Muscle of leg (tissue), 11 donors: Measurements from ENCODE around the gene GLT6D1. TPM values are rescaled to one million over a fixed set of nuclear protein-coding genes. Genes with fewer than 3 reads are reported as not detected.
"Not testable (repeated sequence)": the region's sequence is repeated elsewhere in the genome, so short reads cannot be mapped to it uniquely, and the experiment has no call there.

Experiments used
- DNase-seq: peaks from one replicate; pipeline ENCODE4 v3.0.0; 2013
- H3K27ac ChIP-seq: one replicate; pipeline ENCODE4 v1.5.1; 2013; ENCODE audit warnings: mild to moderate bottlenecking, low read length, control low read depth
- H3K27me3 ChIP-seq: one replicate; pipeline ENCODE4 v1.6.1; 2013; ENCODE audit warnings: low read length; ENCODE audit not compliant: control insufficient read depth, insufficient read depth
- H3K36me3 ChIP-seq: one replicate; pipeline ENCODE4 v1.6.1; 2013; ENCODE audit warnings: low read length; ENCODE audit not compliant: control insufficient read depth, insufficient read depth
- H3K4me1 ChIP-seq: one replicate; pipeline ENCODE4 v1.6.1; 2013; ENCODE audit warnings: low read length; ENCODE audit not compliant: control insufficient read depth, insufficient read depth
- H3K4me3 ChIP-seq: one replicate; pipeline ENCODE4 v1.5.1; 2013; ENCODE audit warnings: low read length, control low read depth
- H3K9me3 ChIP-seq: replicated peaks from 2 replicates; pipeline ENCODE4 v1.6.1; 2013; ENCODE audit warnings: low read depth, low read length; ENCODE audit not compliant: control insufficient read depth
- WGBS: methylation state at CpG from one replicate; pipeline ENCODE4 v1.1.5; 2013; ENCODE audit warnings: missing lambda C conversion rate; ENCODE audit not compliant: insufficient coverage; 5-methylcytosine and 5-hydroxymethylcytosine counted together
- polyA plus RNA-seq, 8 donors: library from polyadenylated mRNA; unstranded; fragments of 120-200 nt; gene quantifications; one replicate each; pipeline versions ENCODE4 v1.2.1 to v1.2.3, GENCODE V29; 2013; ENCODE audit warnings: inconsistent platforms in 1 of 8, low replicate concordance in 1 of 8; ENCODE audit not compliant: insufficient read length in 8 of 8, insufficient read depth in 1 of 8
- total RNA-seq: library from RNA; stranded (reverse); fragments of 120-200 nt; gene quantifications from one replicate; pipeline ENCODE4 v1.2.4, GENCODE V29; 2013

Gene GLT6D1
- total and polyA plus RNA-seq, 9 donors, result not detected

DNA sequence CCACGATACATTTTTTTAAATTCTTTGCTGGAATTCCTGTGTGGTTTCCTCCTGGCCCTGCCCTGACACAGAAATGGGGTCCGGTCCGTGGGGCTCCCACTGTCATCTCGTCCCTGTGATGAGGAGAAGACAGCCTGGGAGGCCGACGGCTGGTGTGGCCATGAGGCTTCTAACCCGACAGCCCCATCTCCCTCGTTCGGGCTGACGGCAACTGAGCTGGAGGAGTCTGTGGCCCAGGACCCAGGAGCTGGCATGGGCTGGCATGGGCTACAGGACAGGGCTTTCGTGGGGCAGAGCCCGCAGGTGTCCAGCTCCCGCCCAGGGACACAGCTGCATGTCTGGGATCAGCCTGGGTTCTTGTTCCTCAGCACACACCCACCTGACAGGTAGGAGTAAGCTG lies 37.6 kb upstream of the GLT6D1 start:
- Histone ChIP-seq H3K36me3 (no peaks in the 10 kb centered on the region), H3K27ac (no peak overlapping the region), H3K4me1 (no peaks in the 10 kb centered on the region), H3K27me3 (peaks cover 8% of the 10 kb centered on the region), H3K9me3 (no peaks in the 10 kb centered on the region), H3K4me3 (no peak overlapping the region)
- 85% methylated on average over 8 of the region's 13 CpGs for WGBS
- DNase-seq, result no peak

DNA sequence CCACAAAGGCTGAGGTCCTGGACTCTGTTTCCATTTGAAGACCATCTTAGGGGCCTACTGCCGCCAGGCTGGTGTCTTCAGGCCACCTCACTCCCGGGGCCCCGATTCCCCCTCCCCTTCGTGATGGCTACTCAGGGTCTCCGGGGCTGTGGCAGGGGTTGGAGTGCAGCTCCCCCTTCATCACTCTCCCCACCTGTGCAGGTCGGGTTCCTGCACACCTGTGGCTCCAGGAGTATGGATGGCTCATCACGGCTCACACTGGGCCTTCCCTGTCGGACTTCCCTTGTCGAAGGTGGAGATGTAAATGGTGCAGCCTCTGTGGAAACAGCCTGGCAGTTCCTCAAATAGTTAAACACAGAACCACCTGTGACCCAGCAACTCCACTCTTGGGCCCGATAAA lies 35.6 kb upstream of the GLT6D1 start:
- 70% methylated on average over 3 of the region's 10 CpGs for WGBS
- no peaks in the 10 kb centered on the region for H3K9me3 ChIP-seq
- H3K4me1 ChIP-seq, result no peaks in the 10 kb centered on the region
- H3K4me3 ChIP-seq, result no peak overlapping the region
- no peaks in the 10 kb centered on the region for H3K36me3 ChIP-seq
- DNase-seq, result no peak
- H3K27me3 ChIP-seq, result peaks cover 6% of the 10 kb centered on the region
- no peak overlapping the region for H3K27ac ChIP-seq

DNA sequence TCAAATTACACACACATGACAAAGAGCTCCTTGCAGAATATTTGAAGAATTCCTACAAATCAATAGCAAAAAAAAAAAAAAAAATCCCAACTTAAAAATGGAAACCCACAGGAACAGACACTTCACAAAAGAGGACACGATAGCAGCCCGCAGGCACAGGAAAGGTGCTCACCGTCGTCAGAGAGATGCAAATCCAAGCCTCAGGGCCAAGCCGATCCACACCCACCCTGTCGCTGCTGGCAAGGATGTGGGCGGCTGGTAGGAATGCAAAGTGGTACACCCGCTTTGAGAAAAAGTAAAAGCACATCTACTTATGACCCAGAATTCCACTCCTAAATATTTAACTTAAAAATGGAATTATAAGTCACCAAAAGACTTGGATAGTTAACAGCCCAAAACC lies 34.6 kb upstream of the GLT6D1 start:
- DNase-seq, result no peak
- H3K4me1 ChIP-seq, result no peaks in the 10 kb centered on the region
- H3K36me3 ChIP-seq, result no peaks in the 10 kb centered on the region
- H3K4me3 ChIP-seq, result no peak overlapping the region
- WGBS, result 80% methylated on average over 6 of the region's 8 CpGs
- H3K9me3 ChIP-seq, result no peaks in the 10 kb centered on the region
- H3K27me3 ChIP-seq, result peaks cover 6% of the 10 kb centered on the region
- H3K27ac ChIP-seq, result no peak overlapping the region

GRCh38 chr9:135672786-135673185 lies 33.4 kb upstream of the GLT6D1 start:
- H3K27me3 ChIP-seq, H3K36me3 ChIP-seq, H3K27ac ChIP-seq, H3K9me3 ChIP-seq, H3K4me3 ChIP-seq, H3K4me1 ChIP-seq, DNase-seq: not testable (repeated sequence)
- WGBS, result 80% methylated on average over 2 of the region's 7 CpGs

GRCh38 chr9:135671591-135672041 lies 32.3 kb upstream of the GLT6D1 start:
- Histone ChIP-seq H3K9me3 (no peaks in the 10 kb centered on the region), H3K27ac (no peak overlapping the region), H3K4me1 (no peaks in the 10 kb centered on the region), H3K36me3 (no peaks in the 10 kb centered on the region), H3K27me3 (peaks cover 6% of the 10 kb centered on the region), H3K4me3 (no peak overlapping the region)
- DNase-seq, result no peak
- WGBS, result 56% methylated on average over 17 of the region's 17 CpGs

- no peak for DNase-seq
- no peaks in the 10 kb centered on the region for H3K36me3 ChIP-seq
- H3K27ac ChIP-seq, result no peak overlapping the region
- H3K4me1 ChIP-seq, result no peaks in the 10 kb centered on the region
- H3K9me3 ChIP-seq, result no peaks in the 10 kb centered on the region
- no peak overlapping the region for H3K4me3 ChIP-seq
- WGBS, result 86% methylated on average over 38 of the region's 41 CpGs
- H3K27me3 ChIP-seq, result peaks cover 6% of the 10 kb centered on the region
Measured at GRCh38 chr9:135670721-135671590, 31.6 kb upstream of the GLT6D1 start.

DNA sequence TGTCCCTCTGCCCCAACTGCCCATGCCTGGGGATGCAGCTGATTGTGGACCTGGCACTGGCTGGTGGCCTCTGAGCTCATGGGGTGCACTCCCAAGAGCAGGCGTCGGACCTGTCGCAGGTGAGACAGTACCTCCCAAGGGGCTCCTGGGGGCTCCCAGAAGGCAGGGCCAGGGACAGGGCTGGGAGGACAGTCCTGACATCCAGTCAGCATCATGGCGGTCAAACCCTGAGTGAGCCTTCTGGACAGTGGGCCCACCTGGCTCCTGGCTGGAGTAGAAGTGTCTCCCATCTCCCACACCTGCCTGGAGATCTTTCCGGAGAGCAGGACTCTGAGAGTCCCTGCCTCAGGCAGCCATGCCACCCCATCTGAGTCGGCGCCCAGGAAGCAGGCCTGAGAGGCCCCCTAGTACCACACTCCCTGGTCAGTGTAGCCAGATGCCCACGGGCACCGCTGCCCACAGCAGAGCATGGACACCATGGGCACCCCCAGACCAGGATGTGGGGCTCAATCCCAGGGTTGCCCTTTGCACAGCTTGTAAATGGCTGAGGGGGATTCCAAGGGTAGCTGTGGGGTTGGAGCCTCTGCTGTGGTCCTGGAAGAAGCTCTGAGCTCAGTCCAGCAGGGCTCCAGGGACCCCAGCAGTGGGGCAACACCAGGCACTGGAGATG lies 30.4 kb upstream of the GLT6D1 start:
- Histone ChIP-seq H3K36me3 (no peaks in the 10 kb centered on the region), H3K4me3 (no peak overlapping the region), H3K27ac (no peak overlapping the region), H3K4me1 (no peaks in the 10 kb centered on the region), H3K27me3 (peaks cover 6% of the 10 kb centered on the region), H3K9me3 (no peaks in the 10 kb centered on the region)
- no peak for DNase-seq
- 97% methylated on average over 8 of the region's 9 CpGs for WGBS

DNA sequence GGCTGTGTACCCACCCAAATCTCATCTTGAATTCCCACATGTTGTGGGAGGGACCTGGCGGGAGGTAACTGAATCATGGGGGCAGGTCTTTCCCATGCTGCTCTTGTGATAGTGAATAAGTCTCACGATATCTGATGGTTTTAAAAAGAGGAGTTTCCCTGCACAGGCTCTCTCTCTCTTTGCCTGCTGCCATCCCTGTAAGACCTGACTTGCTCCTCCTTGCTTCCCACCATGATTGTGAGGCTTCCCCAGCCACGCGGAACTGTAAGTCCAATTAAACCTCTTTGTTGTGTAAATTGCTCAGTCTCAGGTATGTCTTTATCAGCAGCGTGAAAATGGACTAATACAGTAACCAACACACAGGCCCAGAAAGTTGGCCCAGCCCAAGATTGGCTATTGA lies 29.7 kb upstream of the GLT6D1 start:
- DNase-seq, H3K27ac ChIP-seq, H3K9me3 ChIP-seq, H3K4me1 ChIP-seq, H3K27me3 ChIP-seq, H3K36me3 ChIP-seq, H3K4me3 ChIP-seq: not testable (repeated sequence)
- WGBS, result 83% methylated on average over 1 of the region's 5 CpGs

DNA sequence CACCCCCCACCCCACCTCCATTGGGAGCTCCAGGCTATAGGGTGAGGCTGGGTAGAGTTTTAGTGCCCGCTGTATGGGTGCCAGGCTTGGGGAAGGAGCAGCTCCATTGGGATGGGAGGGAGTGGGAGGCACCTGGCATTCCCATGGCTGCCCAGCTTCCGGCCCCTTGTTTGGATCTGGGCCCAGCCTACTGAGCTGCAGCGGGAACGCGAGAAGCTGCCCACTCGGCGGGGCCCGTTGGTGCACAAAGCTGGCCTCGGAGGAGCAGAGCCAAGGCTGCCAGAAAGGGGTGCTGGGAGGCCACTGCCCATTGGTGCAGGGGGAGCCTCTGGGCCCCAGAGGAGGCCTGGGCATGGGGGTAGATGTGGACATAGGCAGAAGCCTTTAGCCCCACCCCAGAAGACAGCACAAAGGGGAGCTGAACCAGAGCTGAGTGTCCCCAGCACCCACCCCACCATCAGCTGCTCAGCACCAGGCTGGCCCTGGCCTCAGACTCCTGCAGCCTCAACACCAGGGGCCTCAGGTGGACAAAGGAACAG lies 28.2 kb upstream of the GLT6D1 start:
- Histone ChIP-seq H3K36me3 (no peaks in the 10 kb centered on the region), H3K4me1 (peaks cover 8% of the 10 kb centered on the region), H3K9me3 (no peaks in the 10 kb centered on the region), H3K4me3 (no peak overlapping the region), H3K27me3 (peaks cover 3% of the 10 kb centered on the region), H3K27ac (no peak overlapping the region)
- WGBS, result 51% methylated on average over 9 of the region's 9 CpGs
- DNase-seq, result no peak
